NCI-H1930 (cell line): Measurements from ENCODE around the gene CIROP.

Experiments used
- DNase-seq, 2 experiments: peaks; one replicate each; lab custom pipeline; 2025; lab: John Stamatoyannopoulos, UW

Gene CIROP

DNA sequence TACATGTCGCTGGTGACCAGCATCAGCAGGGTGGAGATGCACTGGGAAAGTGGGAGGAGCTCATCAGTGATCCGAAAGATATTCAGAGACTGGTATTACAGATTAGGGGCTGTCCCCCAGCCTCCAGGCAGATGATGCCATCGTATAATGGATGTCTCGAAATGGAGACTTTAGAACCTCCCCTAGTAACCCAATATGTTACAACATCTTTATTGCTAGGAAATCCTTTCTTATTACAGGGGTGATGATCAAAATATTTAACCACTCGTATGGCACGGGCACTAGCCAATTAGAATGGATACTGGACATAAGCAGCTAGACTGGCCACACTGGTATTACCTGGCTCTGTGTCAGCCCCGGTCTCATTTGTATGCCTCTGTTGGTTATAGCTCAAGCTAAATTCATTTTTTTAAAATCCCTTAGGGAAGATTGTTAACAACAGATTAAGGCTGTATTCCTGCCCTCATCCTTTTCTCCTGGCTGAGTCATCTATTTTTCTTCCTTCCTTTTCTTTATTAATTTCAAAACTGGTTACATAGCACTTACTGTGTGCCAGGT lies 25.0 kb upstream of the CIROP start:
- DNase-seq = no peak

GRCh38 chr14:23128969-23129758 lies 24.4 kb upstream of the CIROP start:
- no peak for DNase-seq

DNA sequence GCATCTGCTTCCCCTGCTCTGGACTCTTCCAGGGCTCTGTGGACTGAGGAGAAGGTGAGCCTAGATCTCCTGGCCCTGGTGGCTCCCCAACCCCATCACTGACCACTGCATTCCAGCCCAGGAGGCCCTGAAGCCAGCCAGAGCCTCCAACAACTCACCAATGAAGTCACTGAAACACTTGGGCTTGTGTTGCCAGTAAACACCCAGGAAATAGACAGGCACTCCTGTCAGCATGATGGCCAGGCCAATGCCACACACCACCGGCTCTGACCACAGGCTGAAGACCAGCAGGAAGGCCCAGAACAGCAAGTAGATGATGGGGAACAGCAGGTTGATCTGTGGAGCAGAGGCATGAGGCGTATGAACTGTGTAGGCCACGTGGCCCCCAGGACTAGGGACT lies 23.1 kb upstream of the CIROP start:
- no peak for DNase-seq

DNA sequence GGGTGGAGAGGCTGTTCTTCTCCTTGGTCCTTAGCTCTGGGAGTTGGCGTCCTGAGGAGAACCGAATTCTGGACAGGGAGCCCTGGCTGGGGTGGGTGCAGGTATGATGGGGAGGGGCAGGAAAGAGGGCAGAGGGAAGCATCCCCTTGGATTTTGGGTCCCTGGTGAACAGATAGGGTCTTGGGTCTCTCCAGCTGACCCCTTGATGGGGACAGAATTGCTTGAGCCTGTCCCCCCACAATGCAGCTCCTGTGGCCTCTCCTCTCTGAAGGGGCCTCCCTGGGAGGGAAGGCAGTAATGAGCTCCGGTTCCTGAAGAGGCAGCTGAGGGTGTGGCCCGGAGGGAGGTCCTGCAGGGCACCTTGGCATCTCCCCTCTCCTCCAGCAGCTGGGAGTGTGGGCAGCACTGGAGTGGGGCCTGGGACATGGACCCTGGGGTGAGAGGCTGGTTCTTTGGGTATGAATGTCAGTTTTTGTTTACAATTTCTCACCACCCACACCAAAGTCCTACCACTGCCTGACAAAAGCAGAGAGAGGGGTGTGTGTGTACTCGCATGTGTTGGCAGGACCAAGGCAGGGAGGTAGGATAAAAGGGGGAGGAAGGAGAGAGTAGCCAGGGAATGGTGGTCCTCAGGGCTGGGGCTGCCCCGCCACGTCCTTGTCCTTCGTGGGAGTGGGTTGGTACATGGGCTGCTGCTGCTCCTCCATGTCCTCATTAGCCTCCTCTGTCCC lies 21.9 kb upstream of the CIROP start:
- DNase-seq = no peak

DNA sequence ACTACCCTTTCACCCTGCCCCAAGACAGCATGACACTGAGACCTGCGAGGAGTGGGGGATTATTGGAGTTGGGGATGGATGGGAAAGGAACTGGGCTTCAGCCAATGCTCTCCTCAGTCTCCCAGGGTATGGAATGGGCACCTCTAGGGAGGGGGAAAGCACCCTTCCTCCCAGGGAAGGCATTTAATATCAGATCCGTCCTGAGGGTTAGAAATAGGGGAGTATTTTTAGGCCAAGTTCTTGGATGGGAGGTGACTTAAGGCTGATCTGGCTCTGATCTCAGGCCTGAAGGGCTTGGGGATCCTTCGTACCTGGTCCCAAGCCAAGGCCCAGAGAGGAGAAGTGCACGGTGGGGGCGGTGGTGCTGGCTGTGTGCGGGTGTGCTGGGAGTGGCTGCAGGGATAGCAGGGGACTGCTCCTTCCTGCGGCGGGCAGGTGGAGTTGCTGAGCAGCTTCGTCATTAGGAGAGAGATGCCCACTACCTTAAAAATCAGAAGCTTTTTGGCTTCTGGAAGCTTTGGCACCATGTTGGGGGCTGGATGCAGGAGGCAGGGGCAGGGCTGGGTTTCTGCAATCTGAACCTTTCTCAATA lies 21.2 kb upstream of the CIROP start:
- DNase-seq = no peak

GRCh38 chr14:23125011-23125410 lies 20.2 kb upstream of the CIROP start:
- DNase-seq = no peak

- DNase-seq = no peak
These were observed 19.7 kb upstream of the CIROP start for GRCh38 chr14:23124337-23124954.

DNA sequence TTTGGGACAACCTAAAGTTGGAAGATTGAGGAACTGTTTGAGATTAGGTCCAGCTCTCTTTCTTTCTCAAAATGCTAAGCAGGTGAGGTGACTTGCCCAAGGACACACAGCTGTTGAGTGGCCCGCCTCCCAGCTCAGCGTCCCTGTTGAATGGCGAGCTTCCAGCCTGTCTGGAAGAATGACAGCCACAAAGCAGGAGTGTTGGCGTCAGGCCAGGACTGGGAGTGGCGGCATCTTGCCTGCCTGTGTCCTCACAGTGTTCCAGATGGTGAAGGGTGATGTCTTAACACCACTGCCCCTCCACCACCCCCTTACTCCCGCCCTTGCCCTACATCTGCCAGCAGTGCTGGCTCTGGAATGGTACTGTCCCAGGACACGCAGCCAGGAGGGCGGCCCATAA lies 18.6 kb upstream of the CIROP start:
- DNase-seq = no peak

- no peak for DNase-seq
These were observed 17.3 kb upstream of the CIROP start for GRCh38 chr14:23122086-23122485.

DNA sequence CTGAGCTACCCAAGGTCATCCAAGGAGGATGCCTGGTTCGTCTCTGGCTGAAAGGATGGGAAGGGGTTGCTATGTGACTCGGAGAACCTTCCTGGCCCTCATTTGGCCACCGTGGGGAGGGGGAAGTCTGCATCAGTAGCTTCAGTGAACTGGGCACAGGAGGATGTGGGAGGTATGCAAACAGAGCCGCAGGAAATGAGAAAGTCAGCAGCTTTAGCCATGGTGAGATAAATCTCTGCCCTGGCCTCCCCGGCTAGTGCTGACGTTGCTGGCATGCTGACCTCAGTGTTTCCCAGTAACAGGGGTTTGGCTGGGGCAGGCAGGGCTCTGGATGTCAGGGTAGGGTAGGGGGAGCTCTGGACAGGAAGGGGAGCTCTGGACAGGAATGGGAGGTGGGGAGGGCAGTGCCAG lies 16.6 kb upstream of the CIROP start:
- DNase-seq = no peak

- peak; percentile 62 to 80 for DNase-seq
These were observed 15.9 kb upstream of the CIROP start for GRCh38 chr14:23120541-23121251.

DNA sequence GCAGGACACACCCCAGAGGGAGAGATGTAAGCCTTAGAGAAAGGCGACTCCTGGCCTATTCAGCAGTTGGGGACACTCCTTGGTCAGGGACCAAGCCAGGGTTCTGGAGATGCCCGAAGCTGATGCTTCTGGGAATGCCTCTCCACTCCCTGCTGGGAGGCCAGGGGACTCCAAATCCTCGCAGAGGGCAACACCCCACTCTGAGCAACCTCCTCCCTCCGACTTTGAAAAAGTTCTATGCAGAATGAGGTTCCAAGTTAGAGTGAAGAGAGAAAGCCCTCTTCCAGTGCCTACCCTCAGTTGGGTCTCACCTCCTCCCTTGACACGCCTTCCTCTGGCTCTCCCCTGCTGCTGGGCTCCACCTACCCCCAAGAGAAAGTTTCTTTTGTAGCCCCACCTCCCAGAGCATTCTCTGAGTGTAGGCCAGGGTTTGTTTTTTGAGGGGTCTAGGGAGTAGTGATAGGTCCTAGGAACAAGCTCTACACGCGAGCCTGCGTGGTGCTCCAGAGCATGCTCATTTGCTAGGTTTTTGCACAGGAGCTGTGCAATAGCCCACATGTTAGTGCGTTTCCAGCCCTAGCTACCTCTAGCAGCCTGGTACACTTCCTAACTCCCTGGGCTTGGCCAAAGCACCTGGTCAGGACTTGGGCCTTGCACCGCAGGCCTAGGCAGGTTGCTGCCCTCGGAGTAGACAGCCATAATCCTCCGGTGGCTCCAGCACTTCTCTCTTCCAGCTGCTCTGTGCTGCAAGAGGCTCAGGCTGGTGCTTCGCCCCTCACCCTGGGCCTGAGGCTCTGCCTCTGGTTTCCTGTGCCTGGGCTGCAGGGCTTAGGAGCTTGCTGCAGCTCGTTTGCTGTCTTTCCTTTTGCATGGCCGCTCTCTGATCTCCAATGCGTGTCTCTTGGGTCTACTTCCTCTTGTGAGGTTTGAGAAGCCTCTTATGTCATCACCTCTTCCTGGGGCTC lies 14.9 kb upstream of the CIROP start:
- no peak for DNase-seq

- no peak for DNase-seq
These were observed 13.9 kb upstream of the CIROP start, which contains the start of gene CEBPE for GRCh38 chr14:23118506-23119362. Gene CEBPE, minus strand, starts transcription at chr14:23119255. Its CDS starts 164 bp downstream, at chr14:23119091.

DNA sequence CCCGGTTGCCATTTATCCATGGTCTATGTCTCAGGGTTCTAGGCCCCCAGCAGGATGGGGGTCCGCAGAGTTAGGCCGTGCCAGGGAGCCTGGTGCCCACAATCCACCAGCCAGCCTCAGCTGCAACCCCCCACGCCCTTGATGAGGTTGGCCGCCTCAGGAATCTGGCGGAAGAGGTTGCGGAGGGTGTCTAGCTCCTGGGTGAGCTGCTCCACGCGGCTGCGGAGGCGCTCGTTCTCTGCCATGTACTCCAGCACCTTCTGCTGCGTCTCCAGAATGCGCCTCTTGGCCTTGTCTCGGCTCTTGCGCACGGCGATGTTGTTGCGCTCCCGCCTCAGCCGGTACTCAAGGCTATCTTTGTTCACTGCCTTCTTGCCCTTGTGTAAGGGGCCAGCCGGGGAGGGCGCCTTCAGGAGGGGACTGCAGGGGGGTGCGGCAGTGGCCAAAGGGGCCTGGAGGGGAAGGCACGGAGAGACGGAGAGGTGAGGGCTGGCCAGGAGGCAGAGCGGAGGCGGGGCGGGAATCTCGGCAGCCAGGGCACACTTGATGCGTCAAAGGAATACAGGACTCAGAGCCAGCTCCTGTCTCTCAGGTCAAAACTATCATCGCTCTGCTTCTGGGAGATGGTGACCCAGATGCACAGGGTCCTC lies 12.7 kb upstream of the CIROP start:
- no peak for DNase-seq

GRCh38 chr14:23115918-23116317 lies 11.1 kb upstream of the CIROP start:
- DNase-seq = no peak

- DNase-seq = no peak
These were observed 10.4 kb upstream of the CIROP start for GRCh38 chr14:23115039-23115731.

- DNase-seq = no peak
These were observed 9.9 kb upstream of the CIROP start for GRCh38 chr14:23114669-23115038.

DNA sequence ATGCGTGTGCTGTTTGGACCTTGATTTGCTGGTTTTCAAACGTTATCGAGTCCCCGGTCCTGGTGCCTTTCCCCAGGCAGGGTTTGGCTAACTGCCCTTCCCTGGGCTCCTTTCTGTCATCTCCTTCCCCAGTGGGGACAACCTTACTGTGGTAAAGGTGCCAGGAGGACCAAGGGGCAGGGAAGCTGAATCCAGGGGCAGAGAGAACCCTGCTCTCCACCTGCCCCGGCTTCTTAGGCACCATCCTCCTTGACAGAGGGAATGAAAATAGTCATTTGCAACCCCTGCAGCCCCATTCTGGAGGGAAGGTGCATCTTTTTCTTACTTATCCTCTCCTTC lies 9.3 kb upstream of the CIROP start:
- DNase-seq = no peak
